Fibroblast of lung (primary cell): Measurements from ENCODE around the gene SEC24C. TPM values are rescaled to one million over a fixed set of nuclear protein-coding genes. Genes with fewer than 3 reads are reported as not detected.

Experiments used
- DNase-seq, 2 donors: peaks; one replicate each; pipeline versions ENCODE4 v3.0.0 to v3.0.0-alpha.2; 2010; ENCODE audit warnings: low read depth in 2 of 2
- H2AFZ ChIP-seq: 2 replicates; pipeline ENCODE4 v1.5.1; 2012; ENCODE audit warnings: low read length, control low read depth, inconsistent platforms
- H3K27ac ChIP-seq: 2 replicates; pipeline ENCODE4 v1.5.1; 2011; ENCODE audit warnings: low read length, control low read depth; ENCODE audit not compliant: insufficient read depth
- H3K27me3 ChIP-seq: 2 replicates; pipeline ENCODE4 v1.5.1; 2011; ENCODE audit warnings: mild to moderate bottlenecking, low read length; ENCODE audit not compliant: control insufficient read depth, insufficient read depth
- H3K36me3 ChIP-seq: 2 replicates; pipeline ENCODE4 v1.5.1; 2011; ENCODE audit warnings: low read length; ENCODE audit not compliant: control insufficient read depth, insufficient read depth
- H3K4me1 ChIP-seq: 2 replicates; pipeline ENCODE4 v1.5.1; 2011; ENCODE audit warnings: low read length; ENCODE audit not compliant: control insufficient read depth, insufficient read depth; ENCODE audit errors: extremely low read depth
- H3K4me2 ChIP-seq: 2 replicates; pipeline ENCODE4 v1.5.1; 2011; ENCODE audit warnings: low read length, control low read depth; ENCODE audit not compliant: insufficient read depth; ENCODE audit errors: extremely low read depth
- H3K4me3 ChIP-seq, 4 experiments: fragments of 200-600 bp in 1 of 4; sonication (generic) in 1 of 4; replicated peaks in 1 of 4; 2 replicates each; pipeline ENCODE4 v1.5.1; 2011 to 2016; ENCODE audit warnings: low read length in 4 of 4, low read depth in 3 of 4, mild to moderate bottlenecking in 3 of 4, control low read depth in 2 of 4, inconsistent platforms in 1 of 4, mixed read lengths in 1 of 4; ENCODE audit not compliant: insufficient read depth in 1 of 4; ENCODE audit errors: control extremely low read depth in 1 of 4
- H3K79me2 ChIP-seq: 2 replicates; pipeline ENCODE4 v1.5.1; 2012; ENCODE audit warnings: mild to moderate bottlenecking, low read length, inconsistent platforms; ENCODE audit not compliant: control insufficient read depth, insufficient read depth
- H3K9ac ChIP-seq: 2 replicates; pipeline ENCODE4 v1.5.1; 2011; ENCODE audit warnings: mild to moderate bottlenecking, low read length, control low read depth; ENCODE audit not compliant: insufficient read depth
- H3K9me3 ChIP-seq: 2 replicates; pipeline ENCODE4 v1.5.1; 2012; ENCODE audit warnings: low read depth, low read length; ENCODE audit not compliant: control insufficient read depth, insufficient read depth
- H4K20me1 ChIP-seq: 2 replicates; pipeline ENCODE4 v1.5.1; 2011; ENCODE audit warnings: low read length; ENCODE audit not compliant: control insufficient read depth, insufficient read depth; ENCODE audit errors: extremely low read depth
- CTCF ChIP-seq, 2 donors: IDR thresholded peaks in 1 of 2; conservative IDR thresholded peaks in 1 of 2; 1 replicate in 1 of 2; 2 replicates in 1 of 2; pipeline ENCODE4 v1.5.1; 2011 to 2012; ENCODE audit warnings: low read length in 2 of 2, control low read depth in 1 of 2, inconsistent platforms in 1 of 2, low read depth in 1 of 2, mild to moderate bottlenecking in 1 of 2
- EZH2 ChIP-seq: IDR thresholded peaks from 2 replicates; pipeline ENCODE4 v1.5.1; 2012; ENCODE audit warnings: low read length, control low read depth, mild to moderate bottlenecking; ENCODE audit errors: missing control alignments
- polyA plus RNA-seq, 2 donors: library from polyadenylated mRNA; depleted of rRNA in 1 of 2; stranded (reverse) in 1 of 2; unstranded in 1 of 2; fragments of >200 nt; gene quantifications; 2 replicates each; pipeline ENCODE4 v1.2.1, GENCODE V29; 2011 to 2012; ENCODE audit warnings: missing spikeins in 1 of 2
- total RNA-seq: library from RNA; depleted of rRNA; stranded (reverse); fragments of >200 nt; gene quantifications from 2 replicates; pipeline ENCODE4 v1.2.1, GENCODE V29; 2014

SEC24C gene
- total and polyA plus RNA-seq, 2 donors (not counting 1 experiment from before 2014, with no cell fraction given): 58.0 to 60.4 TPM

- DNase-seq: no peak
- Histone ChIP-seq H3K4me1 (peaks cover 4% of the 10 kb centered on the region), H3K79me2 (no peaks in the 10 kb centered on the region), H3K36me3 (peaks cover 9% of the 10 kb centered on the region), H3K27ac (no peak overlapping the region), H3K27me3 (no peaks in the 10 kb centered on the region), H3K4me3 (no peak overlapping the region), H2AFZ (no peak overlapping the region), H3K4me2 (no peak overlapping the region), H3K9me3 (no peaks in the 10 kb centered on the region), H4K20me1 (no peaks in the 10 kb centered on the region), H3K9ac (no peak overlapping the region)
- no peak for TF ChIP-seq EZH2
- TF ChIP-seq CTCF (conservative IDR thresholded peaks at IDR 0.05 in 1 of 2, IDR thresholded peaks at IDR 0.05 in 1 of 2; ENCODE audit: low read depth in 1 of 2, low read length in 2 of 2): no peak
Measured at GRCh38 chr10:73817826-73818225, 73.7 kb downstream of the SEC24C start.

- Histone ChIP-seq H3K4me3 (no peak overlapping the region), H4K20me1 (no peaks in the 10 kb centered on the region), H3K9ac (no peak overlapping the region), H2AFZ (no peak overlapping the region), H3K9me3 (no peaks in the 10 kb centered on the region), H3K36me3 (peaks cover 9% of the 10 kb centered on the region), H3K27ac (no peak overlapping the region), H3K79me2 (no peaks in the 10 kb centered on the region), H3K4me1 (peaks cover 4% of the 10 kb centered on the region), H3K27me3 (no peaks in the 10 kb centered on the region), H3K4me2 (no peak overlapping the region)
- DNase-seq: no peak
- TF ChIP-seq CTCF (conservative IDR thresholded peaks at IDR 0.05 in 1 of 2, IDR thresholded peaks at IDR 0.05 in 1 of 2; ENCODE audit: low read depth in 1 of 2, low read length in 2 of 2) (no peak), EZH2 (no peak)
Measured at GRCh38 chr10:73818402-73818801, 74.2 kb downstream of the SEC24C start.

GRCh38 chr10:73819081-73819480 lies 74.9 kb downstream of the SEC24C start:
- Histone ChIP-seq H3K27me3 (no peaks in the 10 kb centered on the region), H3K4me1 (peaks cover 4% of the 10 kb centered on the region), H3K27ac (no peak overlapping the region), H3K4me3 (no peak overlapping the region), H4K20me1 (no peaks in the 10 kb centered on the region), H3K9me3 (no peaks in the 10 kb centered on the region), H2AFZ (no peak overlapping the region), H3K79me2 (no peaks in the 10 kb centered on the region), H3K9ac (no peak overlapping the region), H3K4me2 (no peak overlapping the region), H3K36me3 (peaks cover 9% of the 10 kb centered on the region)
- DNase-seq: no peak
- TF ChIP-seq EZH2: no peak
- TF ChIP-seq CTCF (conservative IDR thresholded peaks at IDR 0.05 in 1 of 2, IDR thresholded peaks at IDR 0.05 in 1 of 2; ENCODE audit: low read depth in 1 of 2, low read length in 2 of 2): no peak
